Activated CD4-positive, alpha-beta T cell treated with anti-CD3 and anti-CD28 coated beads, Interleukin-2, amount 50 U/mL, for 48 hours (primary cell): ENCODE measurements around the gene EVI2B.
"Not testable (repeated sequence)": the region's sequence is repeated elsewhere in the genome, so short reads cannot be mapped to it uniquely, and the experiment has no call there.

Experiments
- DNase-seq, 2 experiments: peaks; one replicate each; pipeline ENCODE4 v3.0.0-alpha.2; 2020

EVI2B gene

DNA sequence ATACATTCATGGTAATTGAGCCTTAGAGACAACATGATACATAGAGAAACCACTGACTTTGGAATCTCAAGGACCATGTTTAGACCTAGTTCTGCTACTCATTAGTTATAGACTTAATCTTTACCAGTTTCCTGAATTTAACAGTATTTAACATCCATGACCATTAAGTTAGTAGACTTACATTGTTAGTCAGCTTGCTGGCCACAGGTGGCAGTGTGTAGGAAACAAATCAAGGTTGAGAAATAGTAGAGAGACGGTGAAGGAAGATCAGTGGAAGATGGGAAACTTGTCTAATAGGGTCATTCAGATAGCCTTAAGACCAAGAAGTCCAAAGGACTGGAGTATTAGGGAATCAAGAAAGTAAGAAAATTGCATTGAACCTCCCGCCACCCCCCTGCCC lies 47.8 kb downstream of the EVI2B start:
- DNase-seq: no peak

DNA sequence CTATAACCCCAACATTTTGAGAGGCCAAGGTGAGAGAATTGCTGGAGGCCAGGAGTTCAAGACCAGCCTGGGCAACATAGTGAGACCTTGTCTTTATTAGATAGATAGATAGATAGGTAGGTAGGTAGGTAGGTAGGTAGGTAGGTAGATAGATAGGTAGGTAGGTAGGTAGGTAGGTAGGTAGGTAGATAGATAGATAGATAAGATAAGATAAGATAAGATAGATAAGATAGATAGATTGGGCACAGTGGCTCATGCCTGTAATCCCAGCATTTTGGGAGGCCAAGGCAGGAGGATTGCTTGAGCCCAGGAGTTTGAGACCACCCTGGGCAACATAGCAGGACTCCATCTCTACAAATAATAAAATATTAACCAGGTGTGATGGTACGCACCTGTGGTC lies 50.9 kb downstream of the EVI2B start:
- DNase-seq: not testable (repeated sequence)

DNA sequence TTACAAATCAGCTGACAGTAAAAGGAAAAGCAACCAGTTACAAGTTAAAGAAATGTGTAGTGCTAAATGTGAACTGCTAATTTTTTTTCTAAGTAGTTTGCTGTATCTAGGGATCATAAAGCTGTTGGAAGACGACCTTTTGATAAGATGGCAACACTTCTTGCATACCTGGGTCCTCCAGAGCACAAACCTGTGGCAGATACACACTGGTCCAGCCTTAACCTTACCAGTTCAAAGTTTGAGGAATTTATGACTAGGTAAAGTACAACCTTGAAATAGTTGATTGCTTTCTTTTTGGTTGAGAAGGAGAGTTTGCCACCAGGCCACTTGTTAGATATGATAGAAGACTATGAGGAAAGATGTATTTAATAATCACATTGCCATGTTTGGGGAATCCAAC lies 52.3 kb downstream of the EVI2B start:
- no peak for DNase-seq

DNA sequence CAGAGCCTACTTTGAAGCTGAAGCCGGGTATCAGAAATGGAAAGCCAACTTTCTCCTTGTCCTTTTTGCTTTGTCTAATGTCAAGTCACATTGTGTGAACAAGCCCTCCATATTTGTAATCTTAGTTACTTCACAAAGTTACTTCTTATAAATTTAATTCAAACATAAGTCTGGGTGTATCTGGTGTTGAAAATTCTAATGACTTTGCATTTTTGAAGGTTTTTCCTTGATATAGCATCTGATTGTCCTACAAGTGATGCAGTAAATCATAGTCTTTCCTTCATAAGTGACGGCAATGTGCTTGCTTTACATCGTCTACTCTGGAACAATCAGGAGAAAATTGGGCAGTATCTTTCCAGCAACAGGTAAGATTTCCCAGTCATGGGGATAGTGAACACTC lies 53.7 kb downstream of the EVI2B start:
- DNase-seq: no peak

DNA sequence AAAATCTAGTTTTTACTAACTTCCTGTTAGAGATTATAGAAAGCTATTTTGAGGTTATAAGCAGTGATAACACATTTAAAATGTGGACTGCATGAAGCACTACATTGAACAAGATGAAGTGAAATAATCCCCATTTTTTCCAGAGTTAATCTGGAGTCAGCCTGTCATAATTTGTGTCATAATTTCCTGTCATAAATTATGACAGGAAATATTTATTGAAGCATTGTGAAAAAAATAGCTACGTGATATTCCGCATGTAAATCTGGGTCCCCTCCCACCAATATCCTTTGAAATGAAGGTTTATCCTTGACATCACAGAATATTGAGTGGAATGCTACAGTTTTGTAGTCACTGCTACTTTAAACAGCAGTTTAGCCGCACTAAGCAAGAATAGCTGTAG lies 56.9 kb downstream of the EVI2B start:
- DNase-seq: no peak

DNA sequence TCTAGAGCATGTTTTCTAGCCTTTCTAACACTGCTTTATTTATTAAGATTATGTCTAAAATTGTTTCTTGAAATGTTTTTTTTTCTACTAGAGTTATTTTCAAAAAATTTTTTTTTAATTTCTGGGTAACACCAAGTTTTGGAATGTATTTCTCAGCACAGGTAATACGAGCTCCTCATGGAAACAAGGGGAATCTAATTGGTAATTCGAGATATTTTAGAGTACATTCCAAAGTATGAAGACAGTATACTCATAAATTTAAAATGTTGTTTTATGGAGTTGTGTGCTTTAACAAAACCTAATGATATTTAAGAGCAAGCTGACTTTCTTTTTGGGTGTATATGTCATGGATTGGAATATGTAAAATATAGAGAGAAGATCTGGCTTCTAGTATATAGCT lies 59.2 kb downstream of the EVI2B start:
- DNase-seq: no peak
